ENCODE measurements around the gene MYCBPAP. TPM values are rescaled to one million over a fixed set of nuclear protein-coding genes. Genes with fewer than 3 reads are reported as not detected.

The MYCBPAP gene
- total RNA-seq, 1 donor from 2014 or later, result 0.72 TPM

DNA sequence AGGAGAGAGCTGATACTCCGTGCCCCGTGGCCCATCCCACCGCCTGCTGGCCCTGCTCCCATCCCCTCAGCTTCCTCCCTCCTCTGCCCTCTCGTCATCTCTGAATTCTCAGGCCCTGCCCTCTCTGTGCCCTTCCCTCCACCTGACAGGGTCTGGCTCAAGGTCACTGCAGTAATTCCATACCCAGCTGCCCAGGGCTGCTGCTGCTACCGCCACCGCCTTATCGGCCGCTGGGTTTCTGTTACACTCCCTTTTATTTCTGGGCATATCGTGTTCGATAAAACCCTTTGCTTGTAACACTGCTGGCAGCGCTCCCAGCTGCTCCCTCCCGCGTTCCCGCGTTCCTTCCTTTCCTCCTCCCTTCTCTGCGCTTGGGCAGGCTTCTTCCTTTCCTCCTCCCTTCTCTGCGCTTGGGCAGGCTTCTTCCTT is 25.5 kb downstream of the MYCBPAP start:
- TF ChIP-seq CTCF (IDR thresholded peaks at IDR 0.05; ENCODE audit: unreplicated experiment), result no peak
- Mint-ChIP-seq H3K27ac (ENCODE audit: unreplicated experiment) (no peak overlapping the region), H3K27me3 (ENCODE audit: unreplicated experiment) (peaks cover 9% of the 10 kb centered on the region), H3K4me3 (ENCODE audit: unreplicated experiment) (no peak overlapping the region), H3K4me1 (ENCODE audit: unreplicated experiment) (peaks cover 19% of the 10 kb centered on the region), H3K9me3 (ENCODE audit: unreplicated experiment) (no peaks in the 10 kb centered on the region), H3K36me3 (ENCODE audit: low read depth, unreplicated experiment) (no peaks in the 10 kb centered on the region)
- no peak for DNase-seq (ENCODE audit: low spot score)

GRCh38 chr17:50534222-50534978 is 26.2 kb downstream of the MYCBPAP start:
- Mint-ChIP-seq H3K36me3 (ENCODE audit: low read depth, unreplicated experiment) (no peaks in the 10 kb centered on the region), H3K27me3 (ENCODE audit: unreplicated experiment) (peaks cover 9% of the 10 kb centered on the region), H3K9me3 (ENCODE audit: unreplicated experiment) (no peaks in the 10 kb centered on the region), H3K27ac (ENCODE audit: unreplicated experiment) (no peak overlapping the region), H3K4me3 (ENCODE audit: unreplicated experiment) (no peak overlapping the region), H3K4me1 (ENCODE audit: unreplicated experiment) (peaks cover 20% of the 10 kb centered on the region)
- TF ChIP-seq CTCF (IDR thresholded peaks at IDR 0.05; ENCODE audit: unreplicated experiment), result peak; percentile 40
- DNase-seq (ENCODE audit: low spot score), result no peak

DNA sequence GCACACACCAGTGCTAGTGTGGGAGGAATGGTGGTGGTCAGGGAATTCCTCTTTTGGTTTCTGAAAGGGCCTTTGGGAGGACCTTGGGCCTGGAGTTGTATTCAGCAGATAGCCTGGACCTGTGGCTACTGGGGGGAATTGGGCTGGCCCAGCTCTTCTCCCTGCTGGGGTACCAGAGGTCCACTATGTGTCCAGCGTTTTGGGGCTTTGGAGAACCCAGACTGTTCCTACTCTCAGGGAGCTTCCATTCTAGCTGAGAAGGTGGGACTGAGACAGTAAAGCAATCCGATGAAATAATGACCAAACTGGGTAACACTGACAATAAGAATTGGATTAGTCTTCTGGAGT is 26.7 kb downstream of the MYCBPAP start:
- no peak for DNase-seq (ENCODE audit: low spot score)
- TF ChIP-seq CTCF (IDR thresholded peaks at IDR 0.05; ENCODE audit: unreplicated experiment), result no peak
- Mint-ChIP-seq H3K4me3 (ENCODE audit: unreplicated experiment) (no peak overlapping the region), H3K27me3 (ENCODE audit: unreplicated experiment) (peaks cover 12% of the 10 kb centered on the region), H3K36me3 (ENCODE audit: low read depth, unreplicated experiment) (no peaks in the 10 kb centered on the region), H3K27ac (ENCODE audit: unreplicated experiment) (no peak overlapping the region), H3K9me3 (ENCODE audit: unreplicated experiment) (no peaks in the 10 kb centered on the region), H3K4me1 (ENCODE audit: unreplicated experiment) (peaks cover 20% of the 10 kb centered on the region)

DNA sequence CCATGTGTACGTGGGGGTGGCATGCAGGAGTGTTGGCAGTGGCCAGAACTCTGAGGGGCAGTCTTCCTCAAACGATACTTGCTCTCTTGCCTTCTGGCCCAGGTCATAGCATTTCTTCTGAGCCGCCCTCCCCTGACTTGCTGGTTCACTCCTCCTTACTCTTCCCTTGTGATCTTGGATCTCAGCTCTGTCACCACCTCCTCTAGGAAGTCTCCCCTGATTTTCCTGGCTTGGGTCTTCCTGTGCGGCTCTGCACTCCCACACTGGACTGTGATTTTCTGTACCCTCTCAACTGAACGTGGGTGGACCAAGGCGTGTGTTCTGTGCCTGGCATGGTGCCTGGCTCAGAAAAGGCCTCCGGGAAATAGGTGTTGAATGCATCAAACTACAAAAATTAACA is 27.2 kb downstream of the MYCBPAP start:
- H3K4me3 Mint-ChIP-seq (ENCODE audit: unreplicated experiment), result no peak overlapping the region
- no peak overlapping the region for H3K27ac Mint-ChIP-seq (ENCODE audit: unreplicated experiment)
- H3K9me3 Mint-ChIP-seq (ENCODE audit: unreplicated experiment), result no peaks in the 10 kb centered on the region
- H3K27me3 Mint-ChIP-seq (ENCODE audit: unreplicated experiment), result peaks cover 12% of the 10 kb centered on the region
- no peak for DNase-seq (ENCODE audit: low spot score)
- H3K36me3 Mint-ChIP-seq (ENCODE audit: low read depth, unreplicated experiment), result no peaks in the 10 kb centered on the region
- TF ChIP-seq CTCF (IDR thresholded peaks at IDR 0.05; ENCODE audit: unreplicated experiment), result no peak
- H3K4me1 Mint-ChIP-seq (ENCODE audit: unreplicated experiment), result peaks cover 20% of the 10 kb centered on the region

All from endothelial cell (in vitro differentiated cells).